Measurements from ENCODE around the gene BAD.

DNA sequence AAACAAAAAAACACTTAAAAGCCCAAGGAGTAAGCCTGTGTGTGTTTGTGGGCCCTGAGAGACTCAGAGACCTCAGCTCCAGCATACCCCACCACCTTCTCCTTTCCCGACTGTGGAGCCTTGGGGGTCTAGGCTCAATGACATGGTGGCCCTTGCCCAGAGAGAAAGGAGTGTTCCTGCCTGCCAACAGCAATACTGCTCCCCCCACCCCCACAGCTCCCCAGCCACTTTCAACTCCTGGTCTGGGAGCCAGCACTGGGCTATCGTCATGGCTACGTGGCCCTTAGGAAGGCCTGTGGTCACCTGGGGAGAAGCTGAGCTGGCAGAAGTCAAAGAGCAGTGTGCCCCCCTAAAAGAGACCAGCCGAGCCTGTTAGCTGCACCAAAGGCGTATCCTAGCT is 40.4 kb downstream of the BAD start:
- TF ChIP-seq, protein P1, sequence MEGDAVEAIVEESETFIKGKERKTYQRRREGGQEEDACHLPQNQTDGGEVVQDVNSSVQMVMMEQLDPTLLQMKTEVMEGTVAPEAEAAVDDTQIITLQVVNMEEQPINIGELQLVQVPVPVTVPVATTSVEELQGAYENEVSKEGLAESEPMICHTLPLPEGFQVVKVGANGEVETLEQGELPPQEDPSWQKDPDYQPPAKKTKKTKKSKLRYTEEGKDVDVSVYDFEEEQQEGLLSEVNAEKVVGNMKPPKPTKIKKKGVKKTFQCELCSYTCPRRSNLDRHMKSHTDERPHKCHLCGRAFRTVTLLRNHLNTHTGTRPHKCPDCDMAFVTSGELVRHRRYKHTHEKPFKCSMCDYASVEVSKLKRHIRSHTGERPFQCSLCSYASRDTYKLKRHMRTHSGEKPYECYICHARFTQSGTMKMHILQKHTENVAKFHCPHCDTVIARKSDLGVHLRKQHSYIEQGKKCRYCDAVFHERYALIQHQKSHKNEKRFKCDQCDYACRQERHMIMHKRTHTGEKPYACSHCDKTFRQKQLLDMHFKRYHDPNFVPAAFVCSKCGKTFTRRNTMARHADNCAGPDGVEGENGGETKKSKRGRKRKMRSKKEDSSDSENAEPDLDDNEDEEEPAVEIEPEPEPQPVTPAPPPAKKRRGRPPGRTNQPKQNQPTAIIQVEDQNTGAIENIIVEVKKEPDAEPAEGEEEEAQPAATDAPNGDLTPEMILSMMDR (IDR thresholded peaks at IDR 0.05 in 4 of 5, conservative IDR thresholded peaks at IDR 0.05 in 1 of 5), result no peak
- TF ChIP-seq POLR2A (IDR thresholded peaks at IDR 0.05), result no peak
